GM12878 (cell line): ENCODE data around the gene PSENEN.

Experiments used
- EP300 ChIP-seq, 2 experiments: fragments of 150-350 bp in 1 of 2; IDR thresholded peaks; 2 replicates each; pipeline ENCODE4 v1.6.1; 2011 to 2012; ENCODE audit warnings: low read depth in 2 of 2, low read length in 2 of 2, borderline replicate concordance in 1 of 2, improper control_type of control experiment in 1 of 2, inconsistent platforms in 1 of 2; ENCODE audit not compliant: control insufficient read depth in 1 of 2
- MTA2 ChIP-seq: fragments of 450-650 bp; IDR thresholded peaks from 2 replicates; pipeline ENCODE4 v1.6.1; 2016; ENCODE audit warnings: low read depth, mild to moderate bottlenecking, moderate library complexity
- TAF1 ChIP-seq: IDR thresholded peaks from 2 replicates; pipeline ENCODE4 v1.6.1; 2011; ENCODE audit warnings: mild to moderate bottlenecking, low read depth, low read length, borderline replicate concordance
- YY1 ChIP-seq: IDR thresholded peaks from 2 replicates; pipeline ENCODE4 v1.6.1; 2011; ENCODE audit warnings: low read depth, mild to moderate bottlenecking, low read length
- ZNF274 ChIP-seq: IDR thresholded peaks from one replicate; pipeline ENCODE4 v1.8.0; 2011; ENCODE audit not compliant: insufficient read length, insufficient read depth
- TF ChIP-seq, protein P1 (sequence below): fragments of 450-650 bp; IDR thresholded peaks from 2 replicates; pipeline ENCODE4 v1.6.1; 2017; ENCODE audit warnings: low read depth, mild to moderate bottlenecking, moderate library complexity

DNA sequence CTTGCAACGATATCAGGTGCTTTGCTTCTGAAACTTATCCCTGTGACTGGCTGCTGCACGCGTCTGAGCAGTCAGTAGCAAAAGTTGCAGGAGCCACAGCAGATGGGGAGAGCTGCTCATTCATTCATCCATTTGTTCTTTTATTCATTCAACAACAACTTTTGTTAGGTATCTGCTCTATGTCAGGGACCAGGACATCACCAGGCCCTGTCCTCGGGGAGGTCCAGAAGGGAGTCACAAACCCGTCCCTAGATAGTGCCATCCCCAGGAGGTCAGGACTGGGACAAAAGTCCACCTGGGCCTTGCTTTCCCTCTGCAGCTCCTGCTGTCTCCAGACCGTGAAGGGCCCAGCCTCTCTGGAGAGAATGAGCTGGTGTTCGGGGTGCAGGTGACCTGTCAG lies 32.5 kb downstream of the PSENEN start:
- TF ChIP-seq, protein P1, sequence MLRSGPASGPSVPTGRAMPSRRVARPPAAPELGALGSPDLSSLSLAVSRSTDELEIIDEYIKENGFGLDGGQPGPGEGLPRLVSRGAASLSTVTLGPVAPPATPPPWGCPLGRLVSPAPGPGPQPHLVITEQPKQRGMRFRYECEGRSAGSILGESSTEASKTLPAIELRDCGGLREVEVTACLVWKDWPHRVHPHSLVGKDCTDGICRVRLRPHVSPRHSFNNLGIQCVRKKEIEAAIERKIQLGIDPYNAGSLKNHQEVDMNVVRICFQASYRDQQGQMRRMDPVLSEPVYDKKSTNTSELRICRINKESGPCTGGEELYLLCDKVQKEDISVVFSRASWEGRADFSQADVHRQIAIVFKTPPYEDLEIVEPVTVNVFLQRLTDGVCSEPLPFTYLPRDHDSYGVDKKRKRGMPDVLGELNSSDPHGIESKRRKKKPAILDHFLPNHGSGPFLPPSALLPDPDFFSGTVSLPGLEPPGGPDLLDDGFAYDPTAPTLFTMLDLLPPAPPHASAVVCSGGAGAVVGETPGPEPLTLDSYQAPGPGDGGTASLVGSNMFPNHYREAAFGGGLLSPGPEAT = no peak
- TF ChIP-seq YY1 (no peak), MTA2 (no peak), EP300 (IDR thresholded peaks at IDR 0.05; ENCODE audit: borderline replicate concordance in 1 of 2, control insufficient read depth in 1 of 2, low read depth in 2 of 2, low read length in 2 of 2) (no peak), TAF1 (no peak), ZNF274 (no peak)
